Fibroblast of villous mesenchyme (primary cell): ENCODE results near the gene NR3C2. TPM values are rescaled to one million over a fixed set of nuclear protein-coding genes. Genes with fewer than 3 reads are reported as not detected.

Source experiments
- DNase-seq: peaks from one replicate; pipeline ENCODE4 v3.0.0-alpha.2; 2010; ENCODE audit warnings: low read depth
- H3K4me3 ChIP-seq: 2 replicates; pipeline ENCODE4 v1.5.1; 2011; ENCODE audit warnings: low read depth, mild to moderate bottlenecking, low read length
- total RNA-seq: library from RNA; depleted of rRNA; stranded (reverse); fragments of >200 nt; gene quantifications from 2 replicates; pipeline ENCODE4 v1.2.3, GENCODE V29; 2012
- TF ChIP-seq, protein P1 (sequence below): IDR thresholded peaks from 2 replicates; pipeline ENCODE4 v1.5.1; 2012; ENCODE audit warnings: low read depth, mild to moderate bottlenecking, low read length; ENCODE audit not compliant: insufficient read depth

Gene NR3C2
- total RNA-seq, 1 donor, result under 0.01 TPM

DNA sequence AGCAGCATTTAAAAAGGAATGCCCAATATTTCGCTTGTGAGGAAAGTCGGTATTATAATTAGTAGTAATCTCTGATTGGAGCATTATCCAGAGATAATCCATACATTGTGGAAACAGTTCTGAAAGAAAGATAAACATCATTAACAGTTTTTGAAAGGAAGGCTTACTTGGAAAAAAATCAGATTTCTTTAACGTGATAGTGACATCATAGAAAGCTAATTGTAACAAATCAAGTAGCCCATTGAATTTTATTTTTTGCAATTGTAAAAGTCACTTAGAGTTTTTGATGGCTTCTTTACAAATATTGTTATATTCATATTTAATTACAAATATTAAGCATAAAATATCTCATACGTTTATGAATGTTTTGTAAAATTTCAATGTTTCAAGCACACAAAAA, 11.6 kb upstream of the NR3C2 start:
- TF ChIP-seq, protein P1, sequence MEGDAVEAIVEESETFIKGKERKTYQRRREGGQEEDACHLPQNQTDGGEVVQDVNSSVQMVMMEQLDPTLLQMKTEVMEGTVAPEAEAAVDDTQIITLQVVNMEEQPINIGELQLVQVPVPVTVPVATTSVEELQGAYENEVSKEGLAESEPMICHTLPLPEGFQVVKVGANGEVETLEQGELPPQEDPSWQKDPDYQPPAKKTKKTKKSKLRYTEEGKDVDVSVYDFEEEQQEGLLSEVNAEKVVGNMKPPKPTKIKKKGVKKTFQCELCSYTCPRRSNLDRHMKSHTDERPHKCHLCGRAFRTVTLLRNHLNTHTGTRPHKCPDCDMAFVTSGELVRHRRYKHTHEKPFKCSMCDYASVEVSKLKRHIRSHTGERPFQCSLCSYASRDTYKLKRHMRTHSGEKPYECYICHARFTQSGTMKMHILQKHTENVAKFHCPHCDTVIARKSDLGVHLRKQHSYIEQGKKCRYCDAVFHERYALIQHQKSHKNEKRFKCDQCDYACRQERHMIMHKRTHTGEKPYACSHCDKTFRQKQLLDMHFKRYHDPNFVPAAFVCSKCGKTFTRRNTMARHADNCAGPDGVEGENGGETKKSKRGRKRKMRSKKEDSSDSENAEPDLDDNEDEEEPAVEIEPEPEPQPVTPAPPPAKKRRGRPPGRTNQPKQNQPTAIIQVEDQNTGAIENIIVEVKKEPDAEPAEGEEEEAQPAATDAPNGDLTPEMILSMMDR, result no peak
- no peak overlapping the region for H3K4me3 ChIP-seq
- no peak for DNase-seq

- no peak for DNase-seq
- TF ChIP-seq, protein P1, result no peak
- no peak overlapping the region for H3K4me3 ChIP-seq
These were observed 10.8 kb upstream of the NR3C2 start for GRCh38 chr4:148452970-148453369.

- TF ChIP-seq, protein P1, result no peak
- no peak for DNase-seq
- H3K4me3 ChIP-seq, result no peak overlapping the region
These were observed 7.7 kb upstream of the NR3C2 start for GRCh38 chr4:148449921-148450320.

DNA sequence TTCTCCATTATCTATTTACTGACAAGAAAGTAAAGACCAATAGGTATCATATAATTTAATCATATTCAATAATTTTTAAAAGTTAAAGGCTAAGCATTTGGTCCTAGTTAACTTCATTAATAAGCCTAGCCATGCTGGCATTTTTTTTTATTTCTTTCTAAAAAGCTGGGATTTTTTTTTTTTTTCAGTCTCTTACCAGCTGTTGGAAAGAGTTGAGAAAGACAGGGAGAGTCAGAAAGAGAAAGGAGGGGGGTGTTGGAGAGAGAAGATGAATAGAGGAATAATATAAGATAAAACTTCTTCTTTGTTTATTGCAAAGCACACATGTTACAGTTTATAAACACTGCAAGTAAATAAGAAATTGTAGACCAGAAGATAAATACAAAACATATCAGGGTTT, 5.9 kb upstream of the NR3C2 start:
- TF ChIP-seq, protein P1, result no peak
- DNase-seq, result no peak
- H3K4me3 ChIP-seq, result no peak overlapping the region

DNA sequence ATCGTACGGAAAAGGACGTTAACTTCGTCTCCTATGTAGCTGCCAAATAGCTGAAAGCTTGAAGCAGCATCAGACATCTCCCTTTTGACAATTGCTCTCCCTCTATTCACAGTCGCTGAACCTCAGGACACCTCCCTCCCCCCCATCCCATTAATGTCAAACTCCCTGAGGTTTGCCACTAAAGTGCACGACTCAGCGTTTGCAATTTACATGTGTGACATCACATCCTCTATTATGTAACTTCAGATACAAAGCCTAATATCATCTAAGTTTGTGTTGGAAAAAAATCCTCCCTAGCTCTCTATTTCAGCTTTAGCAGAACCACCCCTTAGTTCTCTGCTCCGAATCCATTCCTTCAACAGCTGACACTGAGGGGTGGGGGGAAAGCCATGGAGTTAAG, 5.5 kb upstream of the NR3C2 start:
- H3K4me3 ChIP-seq, result no peak overlapping the region
- TF ChIP-seq, protein P1, result no peak
- DNase-seq, result no peak

- TF ChIP-seq, protein P1, result no peak
- peak overlapping the region; percentile 48 for H3K4me3 ChIP-seq
- no peak for DNase-seq
These were observed 3.7 kb upstream of the NR3C2 start for GRCh38 chr4:148445860-148446330.

- peak overlapping the region; percentile 48 for H3K4me3 ChIP-seq
- TF ChIP-seq, protein P1, result no peak
- DNase-seq, result no peak
These were observed 3.1 kb upstream of the NR3C2 start for GRCh38 chr4:148445071-148445859.
